Placental epithelial cell (primary cell): ENCODE results near the gene PPP1R1C. TPM values are rescaled to one million over a fixed set of nuclear protein-coding genes. Genes with fewer than 3 reads are reported as not detected.

Experiments
- small RNA-seq: library from RNA; depleted of rRNA; stranded (forward); fragments of <200 nt; gene quantifications from one replicate; pipeline ENCODE3, GENCODE V24; 2012
- total RNA-seq: library from RNA; depleted of rRNA; stranded (reverse); fragments of >200 nt; gene quantifications from 2 replicates; pipeline ENCODE4 v1.2.3, GENCODE V29; 2012

The PPP1R1C gene, protein sequence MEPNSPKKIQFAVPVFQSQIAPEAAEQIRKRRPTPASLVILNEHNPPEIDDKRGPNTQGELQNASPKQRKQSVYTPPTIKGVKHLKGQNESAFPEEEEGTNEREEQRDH
- total RNA-seq: 4.1 and 5.5 TPM in 2 replicates

DNA sequence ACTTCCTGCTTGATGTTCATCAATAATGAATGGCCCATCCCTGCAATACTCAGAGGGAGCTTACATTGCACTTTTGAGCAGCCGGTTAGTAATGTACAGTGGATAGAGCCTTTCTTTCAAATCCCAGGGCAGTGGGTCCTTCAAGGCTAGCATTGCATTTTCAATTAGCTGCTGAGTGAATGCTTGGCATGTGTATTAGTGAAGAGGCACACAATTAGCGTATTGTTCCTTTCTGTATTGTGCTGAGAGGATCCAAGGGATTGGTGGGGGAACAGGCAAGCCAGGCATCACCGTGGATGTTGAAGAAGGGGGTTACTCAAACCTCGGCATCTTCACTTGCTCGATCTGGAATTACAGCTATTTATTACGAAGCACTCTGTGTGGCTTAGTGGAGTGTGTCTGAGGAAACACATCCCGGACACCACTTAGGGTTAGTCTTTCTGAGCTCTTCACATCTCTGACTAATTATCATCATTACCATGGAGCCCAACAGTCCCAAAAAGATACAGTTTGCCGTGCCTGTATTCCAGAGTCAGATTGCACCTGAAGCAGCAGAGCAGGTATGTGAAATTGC lies at the start of gene PPP1R1C:
Gene PPP1R1C (plus strand): TSS at position 222 of the 574 bp plus-strand sequence. CDS start 258 bp downstream, at position 480.

Small RNA genes lying within 50 kb of the gene (small RNA-seq; reads per million reads assigned to genes)
- gene RNA5SP113: not detected

Other genes with a start within 250 kb of the PPP1R1C start
- gene ITPRID2, start 94.1 kb upstream of the PPP1R1C start, total RNA-seq: 135 and 316 TPM in 2 replicates